Tibial artery (tissue), 4 donors: Measurements from ENCODE around the gene PCAT6.

Source experiments
- DNase-seq, 2 donors: peaks; one replicate each; pipeline ENCODE4 v3.0.0-alpha.2; 2019
- H3K27ac ChIP-seq, 2 donors: fragments of 200-600 bp; sonication (generic) in 1 of 2; 1 replicate in 1 of 2; 2 replicates in 1 of 2; pipeline ENCODE4 v1.5.1; 2018 to 2019; ENCODE audit warnings: mild to moderate bottlenecking in 1 of 2
- H3K27me3 ChIP-seq, 2 donors: fragments of 200-600 bp; sonication (generic) in 1 of 2; one replicate each; pipeline versions ENCODE4 v1.5.1 to v1.6.0; 2016 to 2019
- H3K36me3 ChIP-seq, 3 donors: fragments of 200-600 bp; sonication (generic) in 2 of 3; one replicate each; pipeline ENCODE4 v1.5.1; 2016 to 2019; ENCODE audit warnings: mild to moderate bottlenecking in 2 of 3
- H3K4me1 ChIP-seq, 4 donors: fragments of 200-600 bp; sonication (generic) in 2 of 4; 1 replicate in 3 of 4; 2 replicates in 1 of 4; pipeline ENCODE4 v1.5.1; 2016 to 2019
- H3K4me3 ChIP-seq, 2 donors: fragments of 200-600 bp; sonication (generic) in 1 of 2; 1 replicate in 1 of 2; 2 replicates in 1 of 2; pipeline ENCODE4 v1.5.1; 2018 to 2019; ENCODE audit warnings: mild to moderate bottlenecking in 2 of 2
- H3K9me3 ChIP-seq, 3 donors: fragments of 200-600 bp; sonication (generic) in 1 of 3; one replicate each; pipeline ENCODE4 v1.5.1; 2016 to 2019
- intact Hi-C: fragments of 100-400 bp; cut with DNase I; formaldehyde crosslinking; loops from one replicate; pipeline ENCODE4 v1.15.0; 2023; ENCODE audit warnings: low total_unique reads
- TF ChIP-seq, protein P1 (sequence below), 2 experiments: fragments of 200-600 bp in 1 of 2; fragments of 450-650 bp in 1 of 2; IDR thresholded peaks; one replicate each; pipeline ENCODE4 v1.5.1; 2017 to 2019; ENCODE audit warnings: antibody characterized with exemption in 2 of 2, mild to moderate bottlenecking in 1 of 2, moderate library complexity in 1 of 2

PCAT6 gene

GRCh38 chr1:202852163-202852904 lies 41.6 kb downstream of the PCAT6 start:
- intact Hi-C loops, result no loop called here
- TF ChIP-seq, protein P1, sequence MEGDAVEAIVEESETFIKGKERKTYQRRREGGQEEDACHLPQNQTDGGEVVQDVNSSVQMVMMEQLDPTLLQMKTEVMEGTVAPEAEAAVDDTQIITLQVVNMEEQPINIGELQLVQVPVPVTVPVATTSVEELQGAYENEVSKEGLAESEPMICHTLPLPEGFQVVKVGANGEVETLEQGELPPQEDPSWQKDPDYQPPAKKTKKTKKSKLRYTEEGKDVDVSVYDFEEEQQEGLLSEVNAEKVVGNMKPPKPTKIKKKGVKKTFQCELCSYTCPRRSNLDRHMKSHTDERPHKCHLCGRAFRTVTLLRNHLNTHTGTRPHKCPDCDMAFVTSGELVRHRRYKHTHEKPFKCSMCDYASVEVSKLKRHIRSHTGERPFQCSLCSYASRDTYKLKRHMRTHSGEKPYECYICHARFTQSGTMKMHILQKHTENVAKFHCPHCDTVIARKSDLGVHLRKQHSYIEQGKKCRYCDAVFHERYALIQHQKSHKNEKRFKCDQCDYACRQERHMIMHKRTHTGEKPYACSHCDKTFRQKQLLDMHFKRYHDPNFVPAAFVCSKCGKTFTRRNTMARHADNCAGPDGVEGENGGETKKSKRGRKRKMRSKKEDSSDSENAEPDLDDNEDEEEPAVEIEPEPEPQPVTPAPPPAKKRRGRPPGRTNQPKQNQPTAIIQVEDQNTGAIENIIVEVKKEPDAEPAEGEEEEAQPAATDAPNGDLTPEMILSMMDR (IDR thresholded peaks at IDR 0.05), result no peak
- DNase-seq, result no peak

DNA sequence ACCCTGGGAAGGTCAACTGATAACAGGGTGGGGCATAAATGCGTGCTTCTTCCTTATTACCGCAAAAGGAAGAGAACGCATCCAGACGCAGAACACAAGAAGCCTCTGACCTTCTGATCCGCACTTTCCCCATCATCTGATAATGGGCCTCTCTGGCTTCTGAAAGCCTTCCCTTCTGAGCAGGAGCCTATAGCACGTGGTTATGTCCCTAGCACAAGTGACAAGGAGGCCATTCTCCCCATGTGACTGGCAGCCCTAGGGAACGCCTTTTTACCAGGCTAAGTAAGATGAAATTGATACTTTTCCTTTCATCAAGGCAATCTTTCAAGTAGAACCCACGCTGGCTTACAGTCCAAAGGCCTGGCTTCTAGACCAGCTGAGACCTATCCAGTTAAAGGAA lies 44.0 kb downstream of the PCAT6 start:
- Histone ChIP-seq H3K27ac (no peak overlapping the region), H3K9me3 (no peaks in the 10 kb centered on the region), H3K4me1 (no peaks in the 10 kb centered on the region), H3K36me3 (no peaks in the 10 kb centered on the region), H3K27me3 (no peaks in the 10 kb centered on the region), H3K4me3 (no peak overlapping the region)
- DNase-seq, result no peak
- intact Hi-C loops, result no loop called here
- TF ChIP-seq, protein P1 (IDR thresholded peaks at IDR 0.05), result no peak

More at GRCh38 chr1:202852163-202852904, 41.6 kb downstream of the PCAT6 start:
- no peaks in the 10 kb centered on the region for H3K27me3 ChIP-seq
- no peaks in the 10 kb centered on the region for H3K9me3 ChIP-seq
- H3K36me3 ChIP-seq, result no peaks in the 10 kb centered on the region
- no peak overlapping the region for H3K4me3 ChIP-seq
- no peaks in the 10 kb centered on the region for H3K4me1 ChIP-seq
- no peak overlapping the region for H3K27ac ChIP-seq

DNA sequence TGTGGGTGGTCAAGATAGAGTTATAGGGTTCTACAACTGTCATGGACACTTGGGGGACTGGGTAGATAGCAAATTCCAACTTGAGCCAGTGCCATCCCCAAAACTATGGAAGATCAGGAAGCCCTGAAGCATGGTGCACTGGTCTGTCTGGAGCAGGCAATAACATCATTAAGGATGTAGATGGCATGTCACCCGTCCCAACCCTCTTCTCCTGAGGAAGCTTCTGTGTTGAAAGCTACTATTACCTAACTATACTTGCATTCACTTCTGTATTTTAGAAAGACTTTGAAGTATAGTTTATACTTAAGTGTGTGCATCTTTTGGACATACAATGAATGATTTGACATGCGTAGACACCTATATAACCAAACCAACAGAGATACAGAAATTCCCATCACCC lies 45.3 kb downstream of the PCAT6 start:
- intact Hi-C loops, result no loop called here
- Histone ChIP-seq H3K4me1 (peaks cover 0 to 6% (median 4%) of the 10 kb centered on the region in 4 donors), H3K27me3 (no peaks in the 10 kb centered on the region), H3K4me3 (no peak overlapping the region), H3K36me3 (no peaks in the 10 kb centered on the region), H3K9me3 (no peaks in the 10 kb centered on the region), H3K27ac (no peak overlapping the region)
- DNase-seq, result no peak
- TF ChIP-seq, protein P1 (IDR thresholded peaks at IDR 0.05), result no peak

- Histone ChIP-seq H3K27me3 (no peaks in the 10 kb centered on the region), H3K9me3 (no peaks in the 10 kb centered on the region), H3K4me3 (no peak overlapping the region), H3K27ac (no peak overlapping the region), H3K36me3 (no peaks in the 10 kb centered on the region), H3K4me1 (peaks cover 0 to 11% (median 6%) of the 10 kb centered on the region in 4 donors)
- TF ChIP-seq, protein P1 (IDR thresholded peaks at IDR 0.05), result no peak
- intact Hi-C loops, result no loop called here
- DNase-seq, result no peak
These were observed 46.4 kb downstream of the PCAT6 start for GRCh38 chr1:202857136-202857610.

DNA sequence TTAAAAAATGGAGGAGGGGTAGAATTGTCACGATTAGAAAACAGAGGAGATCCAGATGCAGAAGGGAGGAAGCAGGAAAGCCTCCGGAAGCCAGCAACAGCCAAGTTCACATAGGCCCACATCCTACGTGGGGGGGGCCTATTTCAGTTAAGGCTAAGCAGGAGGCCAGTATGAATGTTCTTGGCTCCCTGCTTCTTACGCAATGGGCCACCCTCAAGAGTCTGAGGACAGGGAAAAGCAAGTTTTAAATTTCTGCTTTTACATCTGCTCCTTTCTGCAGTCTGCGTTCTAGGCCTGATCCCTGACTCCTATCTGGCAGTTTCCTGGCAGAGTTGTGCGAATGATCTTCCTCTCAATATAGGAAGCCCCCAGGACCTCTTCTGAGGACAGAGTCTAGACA lies 47.6 kb downstream of the PCAT6 start:
- Histone ChIP-seq H3K36me3 (no peaks in the 10 kb centered on the region), H3K27me3 (no peaks in the 10 kb centered on the region), H3K9me3 (no peaks in the 10 kb centered on the region), H3K27ac (no peak overlapping the region), H3K4me3 (no peak overlapping the region), H3K4me1 (peaks cover 0 to 11% (median 7%) of the 10 kb centered on the region in 4 donors)
- TF ChIP-seq, protein P1 (IDR thresholded peaks at IDR 0.05), result no peak
- intact Hi-C loops, result no loop called here
- peak in 1 of 2 donors; percentile 90 for DNase-seq
